ENCODE data around the gene FAM53A.
A peak's percentile ranks its signal among the peaks of the same experiment; 100 is the strongest.

- TF ChIP-seq POLR2A (IDR thresholded peaks at IDR 0.05) (peak; percentile 60 to 66 (median 61)), CTCF (IDR thresholded peaks at IDR 0.05) (peak in 1 of 7 experiments; percentile 29)
These were observed 37.0 kb upstream of the FAM53A start, which contains the start of the genes TACC3 and TMEM129 for GRCh38 chr4:1721003-1721665.
